GM23248 (cell line): Measurements from ENCODE around the gene OLIG2.

ENCODE experiments used
- EZH2 ChIP-seq: fragments of 200-600 bp; sonication (generic); IDR thresholded peaks from 2 replicates; pipeline ENCODE4 v1.6.1; 2018; ENCODE audit warnings: antibody characterized with exemption, mild to moderate bottlenecking; ENCODE audit not compliant: insufficient read depth, poor library complexity, severe bottlenecking
- EZH2phosphoT487 ChIP-seq: fragments of 200-600 bp; sonication (generic); IDR thresholded peaks from 2 replicates; pipeline ENCODE4 v1.6.1; 2018; ENCODE audit warnings: antibody characterized with exemption, moderate library complexity, mild to moderate bottlenecking, low read depth; ENCODE audit not compliant: insufficient read depth

GRCh38 chr21:32994305-32994704 is 31.4 kb upstream of the OLIG2 start:
- TF ChIP-seq EZH2 (no peak), EZH2phosphoT487 (no peak)
